Activated T-cell treated with anti-CD3 and anti-CD28 coated beads, Interleukin-2, amount 50 U/mL, for 24 hours (primary cell): ENCODE results near the gene RNASEH2C.
"Not testable (repeated sequence)": the region's sequence is repeated elsewhere in the genome, so short reads cannot be mapped to it uniquely, and the experiment has no call there.

ENCODE experiments used
- DNase-seq: peaks from one replicate; pipeline ENCODE4 v3.0.0-alpha.2; 2020
- H3K27ac Mint-ChIP-seq: 2 replicates; pipeline ENCODE4 v1.8.0; 2020; ENCODE audit warnings: mild to moderate bottlenecking, mixed read lengths
- H3K27me3 Mint-ChIP-seq: 2 replicates; pipeline ENCODE4 v1.8.0; 2020; ENCODE audit warnings: mixed read lengths
- H3K36me3 Mint-ChIP-seq: 2 replicates; pipeline ENCODE4 v1.8.0; 2020; ENCODE audit warnings: low read depth, mixed read lengths
- H3K4me1 Mint-ChIP-seq: 2 replicates; pipeline ENCODE4 v1.8.0; 2020; ENCODE audit warnings: low read depth, mixed read lengths
- H3K4me3 Mint-ChIP-seq: 2 replicates; pipeline ENCODE4 v1.8.0; 2020; ENCODE audit warnings: mild to moderate bottlenecking, moderate library complexity, mixed read lengths
- H3K9me3 Mint-ChIP-seq: 2 replicates; pipeline ENCODE4 v1.8.0; 2020; ENCODE audit warnings: mixed read lengths

The RNASEH2C gene

GRCh38 chr11:65720211-65720934, at the start of gene RNASEH2C:
Gene RNASEH2C, minus strand, starts transcription at chr11:65720798. Its CDS starts 40 bp downstream, at chr11:65720758.
- DNase-seq, result peak; percentile 88
- Mint-ChIP-seq H3K9me3 (no peaks in the 10 kb centered on the region), H3K4me3 (peak within 1 kb of the TSS; percentile 95), H3K27me3 (no peaks in the 10 kb centered on the region), H3K36me3 (peaks cover 48% of the 10 kb centered on the region), H3K4me1 (peaks cover 26% of the 10 kb centered on the region), H3K27ac (peak within 1 kb of the TSS; percentile 92)

GRCh38 chr11:65767806-65768205, 47.2 kb upstream of the RNASEH2C start:
- not testable (repeated sequence) for H3K4me3 Mint-ChIP-seq, DNase-seq, H3K27me3 Mint-ChIP-seq, H3K4me1 Mint-ChIP-seq, H3K9me3 Mint-ChIP-seq, H3K27ac Mint-ChIP-seq, H3K36me3 Mint-ChIP-seq

- Mint-ChIP-seq H3K27ac (no peak overlapping the region), H3K27me3 (no peaks in the 10 kb centered on the region), H3K4me3 (no peak overlapping the region), H3K36me3 (no peaks in the 10 kb centered on the region), H3K4me1 (peaks cover 9% of the 10 kb centered on the region), H3K9me3 (no peaks in the 10 kb centered on the region)
- DNase-seq, result no peak
Observed at GRCh38 chr11:65767406-65767805, 46.8 kb upstream of the RNASEH2C start.

- H3K4me3 Mint-ChIP-seq, result no peak overlapping the region
- no peak overlapping the region for H3K27ac Mint-ChIP-seq
- no peaks in the 10 kb centered on the region for H3K36me3 Mint-ChIP-seq
- DNase-seq, result no peak
- H3K9me3 Mint-ChIP-seq, result no peaks in the 10 kb centered on the region
- H3K27me3 Mint-ChIP-seq, result no peaks in the 10 kb centered on the region
- H3K4me1 Mint-ChIP-seq, result peaks cover 9% of the 10 kb centered on the region
Observed at GRCh38 chr11:65766535-65766934, 45.9 kb upstream of the RNASEH2C start.

GRCh38 chr11:65764434-65764833, 43.8 kb upstream of the RNASEH2C start:
- Mint-ChIP-seq H3K9me3 (no peaks in the 10 kb centered on the region), H3K27me3 (peaks cover 9% of the 10 kb centered on the region), H3K36me3 (no peaks in the 10 kb centered on the region), H3K4me3 (no peak overlapping the region), H3K27ac (no peak overlapping the region), H3K4me1 (peaks cover 5% of the 10 kb centered on the region)
- no peak for DNase-seq

- DNase-seq, H3K4me3 Mint-ChIP-seq, H3K4me1 Mint-ChIP-seq, H3K9me3 Mint-ChIP-seq, H3K27ac Mint-ChIP-seq, H3K36me3 Mint-ChIP-seq: not testable (repeated sequence)
- peaks cover 13% of the 10 kb centered on the region for H3K27me3 Mint-ChIP-seq
Observed at GRCh38 chr11:65762816-65763215, 42.2 kb upstream of the RNASEH2C start.

GRCh38 chr11:65762169-65762568, 41.6 kb upstream of the RNASEH2C start:
- H3K27me3 Mint-ChIP-seq, result peaks cover 19% of the 10 kb centered on the region
- H3K9me3 Mint-ChIP-seq, H3K4me3 Mint-ChIP-seq, DNase-seq, H3K27ac Mint-ChIP-seq, H3K36me3 Mint-ChIP-seq, H3K4me1 Mint-ChIP-seq: not testable (repeated sequence)

GRCh38 chr11:65745049-65745448, 24.5 kb upstream of the RNASEH2C start:
- no peaks in the 10 kb centered on the region for H3K4me1 Mint-ChIP-seq
- H3K4me3 Mint-ChIP-seq, result no peak overlapping the region
- no peak for DNase-seq
- peaks cover 27% of the 10 kb centered on the region for H3K27me3 Mint-ChIP-seq
- no peaks in the 10 kb centered on the region for H3K9me3 Mint-ChIP-seq
- no peaks in the 10 kb centered on the region for H3K36me3 Mint-ChIP-seq
- H3K27ac Mint-ChIP-seq, result no peak overlapping the region

GRCh38 chr11:65744699-65745042, 24.1 kb upstream of the RNASEH2C start:
- Mint-ChIP-seq H3K27ac (no peak overlapping the region), H3K36me3 (no peaks in the 10 kb centered on the region), H3K27me3 (peaks cover 27% of the 10 kb centered on the region), H3K9me3 (no peaks in the 10 kb centered on the region), H3K4me3 (no peak overlapping the region), H3K4me1 (no peaks in the 10 kb centered on the region)
- no peak for DNase-seq

- Mint-ChIP-seq H3K27ac (no peak overlapping the region), H3K4me1 (no peaks in the 10 kb centered on the region), H3K9me3 (no peaks in the 10 kb centered on the region), H3K27me3 (peaks cover 24% of the 10 kb centered on the region), H3K36me3 (no peaks in the 10 kb centered on the region), H3K4me3 (no peak overlapping the region)
- no peak for DNase-seq
Observed at GRCh38 chr11:65744026-65744698, 23.6 kb upstream of the RNASEH2C start.

- Mint-ChIP-seq H3K4me1 (no peaks in the 10 kb centered on the region), H3K27me3 (peaks cover 22% of the 10 kb centered on the region), H3K36me3 (no peaks in the 10 kb centered on the region), H3K27ac (no peak overlapping the region), H3K9me3 (no peaks in the 10 kb centered on the region), H3K4me3 (no peak overlapping the region)
- DNase-seq, result no peak
Observed at GRCh38 chr11:65743681-65744025, 23.1 kb upstream of the RNASEH2C start.

GRCh38 chr11:65742353-65742752, 21.8 kb upstream of the RNASEH2C start:
- H3K4me1 Mint-ChIP-seq, result no peaks in the 10 kb centered on the region
- no peaks in the 10 kb centered on the region for H3K36me3 Mint-ChIP-seq
- H3K27ac Mint-ChIP-seq, result no peak overlapping the region
- no peak for DNase-seq
- H3K4me3 Mint-ChIP-seq, result no peak overlapping the region
- no peaks in the 10 kb centered on the region for H3K9me3 Mint-ChIP-seq
- H3K27me3 Mint-ChIP-seq, result peaks cover 28% of the 10 kb centered on the region

GRCh38 chr11:65741185-65741584, 20.6 kb upstream of the RNASEH2C start:
- DNase-seq, result no peak
- peaks cover 29% of the 10 kb centered on the region for H3K27me3 Mint-ChIP-seq
- H3K27ac Mint-ChIP-seq, result no peak overlapping the region

GRCh38 chr11:65739022-65739421, 18.4 kb upstream of the RNASEH2C start:
- Mint-ChIP-seq H3K4me3 (no peak overlapping the region), H3K4me1 (no peaks in the 10 kb centered on the region), H3K27ac (no peak overlapping the region), H3K27me3 (peaks cover 25% of the 10 kb centered on the region), H3K36me3 (no peaks in the 10 kb centered on the region), H3K9me3 (peaks cover 6% of the 10 kb centered on the region)
- no peak for DNase-seq

More at GRCh38 chr11:65741185-65741584, 20.6 kb upstream of the RNASEH2C start:
- Mint-ChIP-seq H3K36me3 (no peaks in the 10 kb centered on the region), H3K4me1 (no peaks in the 10 kb centered on the region), H3K4me3 (no peak overlapping the region), H3K9me3 (peaks cover 6% of the 10 kb centered on the region)

- DNase-seq, result no peak
- Mint-ChIP-seq H3K36me3 (no peaks in the 10 kb centered on the region), H3K4me3 (no peak overlapping the region), H3K27me3 (peaks cover 36% of the 10 kb centered on the region), H3K9me3 (peaks cover 6% of the 10 kb centered on the region), H3K27ac (no peak overlapping the region), H3K4me1 (no peaks in the 10 kb centered on the region)
Observed at GRCh38 chr11:65736810-65737209, 16.2 kb upstream of the RNASEH2C start.
